ENCODE measurements around the gene PDZRN3.

- TF ChIP-seq CTCF (IDR thresholded peaks at IDR 0.05), result no peak
- TF ChIP-seq POLR2AphosphoS5 (IDR thresholded peaks at IDR 0.05; ENCODE audit: low read depth, low read length), result no peak
Observed at GRCh38 chr3:73664389-73664788, 39.6 kb upstream of the PDZRN3 start.
